A549 (cell line): ENCODE results near the gene SLC2A2. TPM values are rescaled to one million over a fixed set of nuclear protein-coding genes. Genes with fewer than 3 reads are reported as not detected.

Experiments
- ATAC-seq, 2 experiments: fragments of 200-7000 bp in 1 of 2; fragments of >200 bp in 1 of 2; cut with Nextera tagmentation in 1 of 2; cut with Tn5 transposase in 1 of 2; 3 replicates each; pipeline versions ENCODE4 v1.8.0 to v1.9.1; 2018 to 2020; ENCODE audit warnings: mild to moderate bottlenecking in 1 of 2, moderate library complexity in 1 of 2
- CTCF ChIA-PET: fragments of 300-600 bp; sonication (Branson Sonifier 250); formaldehyde crosslinking; extraction: SDS; loops from one replicate; lab custom pipeline; 2021; ENCODE audit warnings: antibody characterized with exemption, inconsistent platforms; lab: Yijun Ruan, JAX
- POLR2A ChIA-PET: fragments of 350-600 bp; formaldehyde crosslinking; extraction: SDS; loops from one replicate; lab custom pipeline; 2021; ENCODE audit warnings: antibody characterized with exemption, inconsistent platforms; lab: Yijun Ruan, JAX
- DNase-seq, 2 experiments: peaks; one replicate each; pipeline versions ENCODE4 v3.0.0 to v3.0.0-alpha.2; 2011 to 2016; ENCODE audit warnings: low read depth in 1 of 2, low spot score in 1 of 2
- FAIRE-seq: peaks from 2 replicates; lab custom pipeline; 2011; peaks lifted over from hg19 to GRCh38; lab: Jason Lieb, UNC
- H3K27ac ChIP-seq, 2 experiments: fragments of >200 bp; sonication (Bioruptor Twin); formaldehyde crosslinking; 3 replicates each; pipeline ENCODE4 v1.5.1; 2016 to 2017
- H3K4me1 ChIP-seq: fragments of >200 bp; sonication (Bioruptor Twin); formaldehyde crosslinking; 3 replicates; pipeline ENCODE4 v1.6.1; 2016
- H3K4me2 ChIP-seq: fragments of >200 bp; sonication (Bioruptor Twin); formaldehyde crosslinking; 3 replicates; pipeline ENCODE4 v1.6.1; 2016
- H3K4me3 ChIP-seq: fragments of >200 bp; sonication (Bioruptor Twin); formaldehyde crosslinking; 3 replicates; pipeline ENCODE4 v1.5.1; 2016
- H3K9me3 ChIP-seq: fragments of >200 bp; sonication (Bioruptor Twin); formaldehyde crosslinking; 3 replicates; pipeline ENCODE4 v1.6.1; 2016
- ATOH8 ChIP-seq: fragments of 250-450 bp; sonication (Bioruptor Pico); IDR thresholded peaks from 2 replicates; pipeline ENCODE4 v1.5.0; 2020; ENCODE audit warnings: low read depth, mild to moderate bottlenecking, moderate library complexity
- BCL3 ChIP-seq: fragments of >200 bp; sonication (Bioruptor Twin); formaldehyde crosslinking; IDR thresholded peaks from 3 replicates; pipeline ENCODE4 v1.6.1; 2016
- BHLHE40 ChIP-seq: IDR thresholded peaks from 2 replicates; pipeline ENCODE4 v1.6.1; 2012; ENCODE audit warnings: low read depth, low read length, inconsistent platforms
- CTCF ChIP-seq: fragments of >200 bp; sonication (Bioruptor Twin); formaldehyde crosslinking; IDR thresholded peaks from 3 replicates; pipeline ENCODE4 v1.5.1; 2016
- EHF ChIP-seq: fragments of 250-450 bp; sonication (Bioruptor Pico); IDR thresholded peaks from 2 replicates; pipeline ENCODE4 v1.5.0; 2020; ENCODE audit warnings: mild to moderate bottlenecking
- EHMT2 ChIP-seq: fragments of 200-600 bp; sonication (generic); IDR thresholded peaks from 2 replicates; pipeline ENCODE4 v1.6.1; 2016; ENCODE audit warnings: antibody characterized with exemption, low read depth, mild to moderate bottlenecking, moderate library complexity
- EP300 ChIP-seq, 2 experiments: fragments of >200 bp; sonication (Bioruptor Twin); formaldehyde crosslinking; IDR thresholded peaks; 2 replicates in 1 of 2; 3 replicates in 1 of 2; pipeline ENCODE4 v1.6.1; 2016 to 2017
- FOSL2 ChIP-seq, 2 experiments: fragments of 450-650 bp in 1 of 2; fragments of >200 bp in 1 of 2; sonication (Bioruptor Twin) in 1 of 2; formaldehyde crosslinking; IDR thresholded peaks; 2 replicates each; pipeline versions ENCODE4 v1.5.0 to v1.6.1; 2016 to 2020; ENCODE audit warnings: mild to moderate bottlenecking in 1 of 2, moderate library complexity in 1 of 2
- FOXS1 ChIP-seq: fragments of 250-450 bp; sonication (Bioruptor Pico); IDR thresholded peaks from 2 replicates; pipeline ENCODE4 v1.5.0; 2020; ENCODE audit warnings: mild to moderate bottlenecking, moderate library complexity
- GATA3 ChIP-seq: IDR thresholded peaks from 2 replicates; pipeline ENCODE4 v1.6.1; 2012; ENCODE audit warnings: borderline replicate concordance
- HOXA7 ChIP-seq: fragments of 250-450 bp; sonication (Bioruptor Pico); IDR thresholded peaks from 2 replicates; pipeline ENCODE4 v1.5.0; 2020; ENCODE audit warnings: mild to moderate bottlenecking, moderate library complexity
- HOXB13 ChIP-seq: fragments of 250-450 bp; sonication (Bioruptor Pico); IDR thresholded peaks from 2 replicates; pipeline ENCODE4 v1.5.0; 2020; ENCODE audit warnings: low read depth, mild to moderate bottlenecking, moderate library complexity
- HOXB5 ChIP-seq: fragments of 250-450 bp; sonication (Bioruptor Pico); IDR thresholded peaks from 2 replicates; pipeline ENCODE4 v1.5.0; 2020; ENCODE audit warnings: mild to moderate bottlenecking, moderate library complexity
- JUN ChIP-seq, 2 experiments: fragments of >200 bp; sonication (Bioruptor Twin); formaldehyde crosslinking; IDR thresholded peaks; 2 replicates in 1 of 2; 3 replicates in 1 of 2; pipeline ENCODE4 v1.6.1; 2016 to 2017
- KDM1A ChIP-seq: fragments of 200-600 bp; sonication (generic); IDR thresholded peaks from 2 replicates; pipeline ENCODE4 v1.6.1; 2016; ENCODE audit warnings: low read depth, mild to moderate bottlenecking
- KDM5A ChIP-seq: fragments of 200-600 bp; sonication (generic); IDR thresholded peaks from 2 replicates; pipeline ENCODE4 v1.6.1; 2016; ENCODE audit warnings: antibody characterized with exemption, mild to moderate bottlenecking
- MAX ChIP-seq: IDR thresholded peaks from 2 replicates; pipeline ENCODE4 v1.6.1; 2012
- MYC ChIP-seq: IDR thresholded peaks from 2 replicates; pipeline ENCODE4 v1.6.1; 2012; ENCODE audit warnings: mild to moderate bottlenecking, inconsistent platforms, low read length, improper control_type of control experiment, borderline replicate concordance
- NPAS2 ChIP-seq: fragments of 250-450 bp; sonication (Bioruptor Pico); IDR thresholded peaks from 2 replicates; pipeline ENCODE4 v1.8.0; 2022; ENCODE audit warnings: mild to moderate bottlenecking, moderate library complexity, borderline replicate concordance
- NR3C1 ChIP-seq: fragments of >200 bp; sonication (Bioruptor Twin); formaldehyde crosslinking; IDR thresholded peaks from 3 replicates; pipeline ENCODE4 v1.6.1; 2017
- PBX3 ChIP-seq: IDR thresholded peaks from 2 replicates; pipeline ENCODE4 v1.6.1; 2012
- PHF8 ChIP-seq: fragments of 200-600 bp; sonication (generic); IDR thresholded peaks from 2 replicates; pipeline ENCODE4 v1.6.1; 2016; ENCODE audit warnings: low read depth, mild to moderate bottlenecking, antibody characterized with exemption, moderate library complexity, borderline replicate concordance
- RCOR1 ChIP-seq: fragments of 150-350 bp; IDR thresholded peaks from 2 replicates; pipeline ENCODE4 v1.6.1; 2014; ENCODE audit warnings: antibody characterized with exemption, low read length, low read depth
- RFX5 ChIP-seq: fragments of 450-650 bp; IDR thresholded peaks from 2 replicates; pipeline ENCODE4 v1.7.1; 2014; ENCODE audit warnings: antibody characterized with exemption, mild to moderate bottlenecking, moderate library complexity
- SMC3 ChIP-seq: fragments of >200 bp; sonication (Bioruptor Twin); formaldehyde crosslinking; IDR thresholded peaks from 3 replicates; pipeline ENCODE4 v1.6.1; 2018; ENCODE audit warnings: inconsistent platforms
- SREBF2 ChIP-seq: fragments of 450-650 bp; IDR thresholded peaks from 2 replicates; pipeline ENCODE4 v1.6.1; 2014; ENCODE audit warnings: mild to moderate bottlenecking, moderate library complexity
- ZFP36 ChIP-seq: fragments of 450-650 bp; IDR thresholded peaks from 2 replicates; pipeline ENCODE4 v1.6.1; 2014; ENCODE audit warnings: borderline replicate concordance; ENCODE audit not compliant: partially characterized antibody
- WGBS: methylation state at CpG from one replicate; pipeline ENCODE4 v1.1.6; 2017; ENCODE audit errors: missing lambda C conversion rate; 5-methylcytosine and 5-hydroxymethylcytosine counted together
- polyA plus RNA-seq, 4 experiments: library from polyadenylated mRNA; depleted of rRNA in 3 of 4; stranded (reverse); fragments of >200 nt; fragmentation: RNase III in 1 of 4; extraction: RNeasy Plus Mini Kit Qiagen cat#74134 plus additional on column Dnase treatment in 1 of 4; gene quantifications; 2 replicates in 3 of 4; 3 replicates in 1 of 4; pipeline ENCODE4 v1.2.3, GENCODE V29; 2011 to 2017
- TF ChIP-seq, protein P1 (sequence below): fragments of 150-350 bp; IDR thresholded peaks from 2 replicates; pipeline ENCODE4 v1.6.1; 2014; ENCODE audit warnings: low read depth, mild to moderate bottlenecking, low read length
- TF ChIP-seq, protein P2 (sequence below): fragments of 250-450 bp; sonication (Bioruptor Pico); IDR thresholded peaks from 2 replicates; pipeline ENCODE4 v1.5.0; 2021; ENCODE audit warnings: mild to moderate bottlenecking, moderate library complexity, borderline replicate concordance

Gene SLC2A2
- polyA plus RNA-seq, 2 of the 4 experiments (the other 2 are of a cell fraction): not detected

DNA sequence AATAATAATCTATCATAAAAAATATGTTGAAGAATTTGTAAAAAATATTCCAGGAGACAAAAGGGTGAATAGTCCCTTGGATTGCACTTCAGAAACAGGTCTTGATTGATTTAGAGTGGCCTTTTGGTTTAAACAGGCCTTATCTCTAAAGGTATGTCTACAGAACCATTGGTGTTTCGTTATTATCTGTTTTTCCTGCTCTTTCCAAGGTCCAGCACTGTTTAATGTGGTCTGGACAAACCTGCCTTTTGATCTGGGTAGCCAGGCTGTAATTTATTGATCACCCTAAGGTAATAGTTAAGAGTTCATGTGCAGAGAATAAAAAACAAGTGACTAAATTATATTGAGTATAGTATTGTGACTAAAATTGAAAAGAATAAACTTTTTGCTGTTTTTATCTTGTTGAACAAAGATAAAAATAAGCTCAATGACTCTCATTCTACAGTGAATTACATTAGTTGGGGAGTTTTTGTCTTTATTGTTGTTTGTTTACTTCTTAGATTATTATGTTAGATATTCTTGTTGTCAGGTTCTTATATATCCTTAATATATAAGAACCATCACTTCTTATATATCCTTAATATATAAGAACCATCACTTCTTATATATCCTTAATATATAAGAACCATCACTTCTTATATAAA is 25.1 kb downstream of the SLC2A2 start:
- FAIRE-seq: no peak
- CTCF ChIA-PET: no interaction called here
- TF ChIP-seq PBX3: no peak
- TF ChIP-seq JUN (IDR thresholded peaks at IDR 0.05): no peak
- TF ChIP-seq HOXB13 (CRISPR knock-in tag): no peak
- TF ChIP-seq NPAS2 (CRISPR knock-in tag): no peak
- TF ChIP-seq EHF (CRISPR knock-in tag): no peak
- TF ChIP-seq KDM1A: no peak
- no peak for TF ChIP-seq ZFP36
- TF ChIP-seq KDM5A: no peak
- TF ChIP-seq, protein P1, sequence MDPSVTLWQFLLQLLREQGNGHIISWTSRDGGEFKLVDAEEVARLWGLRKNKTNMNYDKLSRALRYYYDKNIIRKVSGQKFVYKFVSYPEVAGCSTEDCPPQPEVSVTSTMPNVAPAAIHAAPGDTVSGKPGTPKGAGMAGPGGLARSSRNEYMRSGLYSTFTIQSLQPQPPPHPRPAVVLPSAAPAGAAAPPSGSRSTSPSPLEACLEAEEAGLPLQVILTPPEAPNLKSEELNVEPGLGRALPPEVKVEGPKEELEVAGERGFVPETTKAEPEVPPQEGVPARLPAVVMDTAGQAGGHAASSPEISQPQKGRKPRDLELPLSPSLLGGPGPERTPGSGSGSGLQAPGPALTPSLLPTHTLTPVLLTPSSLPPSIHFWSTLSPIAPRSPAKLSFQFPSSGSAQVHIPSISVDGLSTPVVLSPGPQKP: no peak
- no peak for TF ChIP-seq CTCF
- no peak for TF ChIP-seq GATA3
- TF ChIP-seq PHF8: no peak
- TF ChIP-seq HOXB5 (CRISPR knock-in tag): no peak
- no peak for TF ChIP-seq NR3C1

GRCh38 chr3:171000281-171000680 is 26.2 kb downstream of the SLC2A2 start:
- H3K4me3 ChIP-seq: no peak overlapping the region
- TF ChIP-seq FOSL2 (IDR thresholded peaks at IDR 0.05) (no peak), FOSL2 (CRISPR knock-in tag; IDR thresholded peaks at IDR 0.05) (no peak), RFX5 (no peak), HOXA7 (CRISPR knock-in tag) (no peak), SREBF2 (no peak), FOXS1 (no peak), ATOH8 (CRISPR knock-in tag) (no peak), BCL3 (no peak), BHLHE40 (no peak), NR3C1 (no peak), SMC3 (no peak), EP300 (IDR thresholded peaks at IDR 0.05) (no peak), MAX (no peak), NPAS2 (CRISPR knock-in tag) (no peak), EHMT2 (no peak), MYC (no peak), ZFP36 (no peak), RCOR1 (no peak)
- TF ChIP-seq, protein P2, sequence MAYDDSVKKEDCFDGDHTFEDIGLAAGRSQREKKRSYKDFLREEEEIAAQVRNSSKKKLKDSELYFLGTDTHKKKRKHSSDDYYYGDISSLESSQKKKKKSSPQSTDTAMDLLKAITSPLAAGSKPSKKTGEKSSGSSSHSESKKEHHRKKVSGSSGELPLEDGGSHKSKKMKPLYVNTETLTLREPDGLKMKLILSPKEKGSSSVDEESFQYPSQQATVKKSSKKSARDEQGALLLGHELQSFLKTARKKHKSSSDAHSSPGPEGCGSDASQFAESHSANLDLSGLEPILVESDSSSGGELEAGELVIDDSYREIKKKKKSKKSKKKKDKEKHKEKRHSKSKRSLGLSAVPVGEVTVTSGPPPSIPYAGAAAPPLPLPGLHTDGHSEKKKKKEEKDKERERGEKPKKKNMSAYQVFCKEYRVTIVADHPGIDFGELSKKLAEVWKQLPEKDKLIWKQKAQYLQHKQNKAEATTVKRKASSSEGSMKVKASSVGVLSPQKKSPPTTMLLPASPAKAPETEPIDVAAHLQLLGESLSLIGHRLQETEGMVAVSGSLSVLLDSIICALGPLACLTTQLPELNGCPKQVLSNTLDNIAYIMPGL: no peak
- no peaks in the 10 kb centered on the region for H3K9me3 ChIP-seq
- ChIA-PET POLR2A (no interaction called here), CTCF (no interaction called here)
- H3K27ac ChIP-seq: peak overlapping the region; percentile 64 to 79; a peak in 5 of 6 replicates
- no peak for FAIRE-seq
- ATAC-seq: no peak
- 71% methylated on average over 4 of the region's 4 CpGs for WGBS
- H3K4me1 ChIP-seq: peaks cover 54% of the 10 kb centered on the region
- H3K4me2 ChIP-seq: peak overlapping the region; percentile 56
- no peak for DNase-seq

More for the DNA sequence above, 25.1 kb downstream of the SLC2A2 start:
- peak overlapping the region; percentile 64 to 81 for H3K27ac ChIP-seq
- H3K4me3 ChIP-seq: no peak overlapping the region
- H3K4me2 ChIP-seq: peak overlapping the region; percentile 73
- no peaks in the 10 kb centered on the region for H3K9me3 ChIP-seq
- no peak for DNase-seq
- H3K4me1 ChIP-seq: peaks cover 54% of the 10 kb centered on the region
- WGBS: 64% methylated on average over 1 of the region's 1 CpG
- ATAC-seq: no peak
- POLR2A ChIA-PET: no interaction called here
